DOHH2 (cell line): Measurements from ENCODE around the gene CDKN2B-AS1.

Source experiments
- EZH2phosphoT487 ChIP-seq: fragments of 200-600 bp; sonication (generic); IDR thresholded peaks from 2 replicates; pipeline ENCODE4 v1.6.1; 2017; ENCODE audit warnings: borderline replicate concordance, mild to moderate bottlenecking, antibody characterized with exemption, low read length, moderate library complexity, mixed read lengths
- TF ChIP-seq, protein P1 (sequence below): fragments of 200-600 bp; sonication (generic); IDR thresholded peaks from one replicate; pipeline ENCODE4 v1.5.1; 2014; ENCODE audit warnings: antibody characterized with exemption, mild to moderate bottlenecking, low read depth, low read length; ENCODE audit not compliant: poor library complexity, severe bottlenecking

DNA sequence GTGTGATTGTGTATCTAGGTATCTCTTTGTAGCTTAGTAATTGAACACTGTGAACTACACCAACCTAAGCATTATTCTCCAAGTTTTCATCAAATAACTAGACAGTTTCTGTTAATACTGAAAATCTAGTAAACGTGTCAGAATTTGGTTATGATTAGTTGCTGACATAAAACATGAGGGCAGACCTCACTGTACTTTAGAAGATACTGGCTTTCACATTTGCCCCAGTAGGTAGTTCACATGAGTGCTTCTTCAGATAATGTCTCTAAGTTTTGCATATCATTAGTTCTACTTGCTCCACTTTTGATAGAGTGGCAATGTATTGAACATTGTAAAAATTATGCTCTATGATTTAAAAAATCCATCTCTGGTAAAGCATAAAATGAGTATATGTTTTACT, 7.4 kb downstream of the CDKN2B-AS1 start:
- TF ChIP-seq, protein P1, sequence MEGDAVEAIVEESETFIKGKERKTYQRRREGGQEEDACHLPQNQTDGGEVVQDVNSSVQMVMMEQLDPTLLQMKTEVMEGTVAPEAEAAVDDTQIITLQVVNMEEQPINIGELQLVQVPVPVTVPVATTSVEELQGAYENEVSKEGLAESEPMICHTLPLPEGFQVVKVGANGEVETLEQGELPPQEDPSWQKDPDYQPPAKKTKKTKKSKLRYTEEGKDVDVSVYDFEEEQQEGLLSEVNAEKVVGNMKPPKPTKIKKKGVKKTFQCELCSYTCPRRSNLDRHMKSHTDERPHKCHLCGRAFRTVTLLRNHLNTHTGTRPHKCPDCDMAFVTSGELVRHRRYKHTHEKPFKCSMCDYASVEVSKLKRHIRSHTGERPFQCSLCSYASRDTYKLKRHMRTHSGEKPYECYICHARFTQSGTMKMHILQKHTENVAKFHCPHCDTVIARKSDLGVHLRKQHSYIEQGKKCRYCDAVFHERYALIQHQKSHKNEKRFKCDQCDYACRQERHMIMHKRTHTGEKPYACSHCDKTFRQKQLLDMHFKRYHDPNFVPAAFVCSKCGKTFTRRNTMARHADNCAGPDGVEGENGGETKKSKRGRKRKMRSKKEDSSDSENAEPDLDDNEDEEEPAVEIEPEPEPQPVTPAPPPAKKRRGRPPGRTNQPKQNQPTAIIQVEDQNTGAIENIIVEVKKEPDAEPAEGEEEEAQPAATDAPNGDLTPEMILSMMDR, result no peak
- no peak for TF ChIP-seq EZH2phosphoT487
